ENCODE results near the gene ZSWIM1. TPM values are rescaled to one million over a fixed set of nuclear protein-coding genes. Genes with fewer than 3 reads are reported as not detected.

ZSWIM1 gene
- total and polyA plus RNA-seq, 2 of the 13 experiments (the other 11 are each of a cell fraction or from before 2014, with no cell fraction given) = 9.5 to 11.7 TPM

- peak; percentile 39; the same call in 1 of the 2 replicates for TF ChIP-seq PHF21A (CRISPR knock-in tag; IDR thresholded peaks at IDR 0.05)
- peak; percentile 86 for TF ChIP-seq ZMYM3 (CRISPR knock-in tag; IDR thresholded peaks at IDR 0.05)
- TF ChIP-seq SALL1 (CRISPR knock-in tag; IDR thresholded peaks at IDR 0.05) = peak; percentile 57
- TF ChIP-seq ISL2 (CRISPR knock-in tag; IDR thresholded peaks at IDR 0.05) = 0 out of 2 replicates have a peak, but pooled peaks have one; percentile 5
- no peak for TF ChIP-seq USF2 (IDR thresholded peaks at IDR 0.05; ENCODE audit: low read depth, low read length)
- peak; percentile 35; the same call in 1 of the 2 replicates for TF ChIP-seq USF2 (CRISPR knock-in tag; IDR thresholded peaks at IDR 0.05; ENCODE audit: borderline replicate concordance)
- 0 out of 2 replicates have a peak, but pooled peaks have one; percentile 14 for TF ChIP-seq ZBTB25 (CRISPR knock-in tag; IDR thresholded peaks at IDR 0.05)
- TF ChIP-seq ZNF652 (CRISPR knock-in tag; IDR thresholded peaks at IDR 0.05; ENCODE audit: borderline replicate concordance, low read depth) = peak; percentile 84
- TF ChIP-seq ZNF605 (CRISPR knock-in tag; IDR thresholded peaks at IDR 0.05) = peak; percentile 34; the same call in 1 of the 2 replicates
- peak; percentile 31; the same call in 1 of the 2 replicates for TF ChIP-seq ZFX (CRISPR knock-in tag; IDR thresholded peaks at IDR 0.05; ENCODE audit: low read depth)
- TF ChIP-seq ZNF292 (CRISPR knock-in tag; IDR thresholded peaks at IDR 0.05; ENCODE audit: borderline replicate concordance, low read depth) = peak; percentile 73; the same call in 1 of the 2 replicates
- TF ChIP-seq ZNF17 (CRISPR knock-in tag; IDR thresholded peaks at IDR 0.05) = no peak
- TF ChIP-seq EED (CRISPR knock-in tag; IDR thresholded peaks at IDR 0.05) = peak; percentile 39; the same call in 1 of the 2 replicates
- peak; percentile 64 for TF ChIP-seq HNF4A (CRISPR knock-in tag; IDR thresholded peaks at IDR 0.05)
- peak; percentile 64 for TF ChIP-seq MED1 (CRISPR knock-in tag; IDR thresholded peaks at IDR 0.05)
- no peak for TF ChIP-seq ZBTB39 (CRISPR knock-in tag; IDR thresholded peaks at IDR 0.05)
- no peak for TF ChIP-seq LBX2 (CRISPR knock-in tag; IDR thresholded peaks at IDR 0.05; ENCODE audit: borderline replicate concordance)
- TF ChIP-seq NFAT5 (CRISPR knock-in tag; IDR thresholded peaks at IDR 0.05) = 0 out of 2 replicates have a peak, but pooled peaks have one; percentile 27
Observed at GRCh38 chr20:45925821-45926506, 44.9 kb downstream of the ZSWIM1 start (continued).
